OCI-LY1 (cell line): ENCODE data around the gene SNX32.

Source experiments
- H2AFZ ChIP-seq: fragments of 200-600 bp; sonication (generic), shearing (Covaris generic); 2 replicates; pipeline ENCODE4 v1.6.0; 2014; ENCODE audit warnings: antibody characterized with exemption, mild to moderate bottlenecking, low read length
- H3F3A ChIP-seq: fragments of 200-600 bp; sonication (generic), shearing (Covaris generic); 2 replicates; pipeline ENCODE4 v1.6.0; 2014; ENCODE audit warnings: mild to moderate bottlenecking, antibody characterized with exemption, low read length, moderate library complexity; ENCODE audit not compliant: insufficient read depth
- H3K27ac ChIP-seq: fragments of 200-600 bp; sonication (generic); 2 replicates; pipeline ENCODE4 v1.5.1; 2014; ENCODE audit warnings: low read length, mixed run types, mild to moderate bottlenecking, low read depth; ENCODE audit not compliant: poor library complexity, severe bottlenecking
- H3K27me3 ChIP-seq: fragments of 200-600 bp; sonication (generic); 2 replicates; pipeline ENCODE4 v1.6.0; 2014; ENCODE audit warnings: antibody characterized with exemption, mild to moderate bottlenecking, low read length, moderate library complexity; ENCODE audit not compliant: insufficient read depth
- H3K36me3 ChIP-seq: fragments of 200-600 bp; sonication (generic); 2 replicates; pipeline ENCODE4 v1.6.1; 2014; ENCODE audit warnings: mild to moderate bottlenecking, antibody characterized with exemption, low read length, moderate library complexity, mixed read lengths; ENCODE audit not compliant: insufficient read depth
- H3K4me1 ChIP-seq: fragments of 200-600 bp; sonication (generic); 2 replicates; pipeline ENCODE4 v1.5.1; 2014; ENCODE audit warnings: mild to moderate bottlenecking, low read length, moderate library complexity; ENCODE audit not compliant: insufficient read depth, severe bottlenecking
- H3K4me2 ChIP-seq: fragments of 200-600 bp; sonication (generic), shearing (Covaris generic); 2 replicates; pipeline ENCODE4 v1.6.1; 2014; ENCODE audit warnings: low read length
- H3K4me3 ChIP-seq: fragments of 200-600 bp; sonication (generic); 2 replicates; pipeline ENCODE4 v1.5.1; 2014; ENCODE audit warnings: low read length, low read depth, mild to moderate bottlenecking, mixed read lengths; ENCODE audit not compliant: poor library complexity, severe bottlenecking
- H3K79me2 ChIP-seq: fragments of 200-600 bp; shearing (Covaris generic); 2 replicates; pipeline ENCODE4 v1.6.1; 2016; ENCODE audit warnings: mixed run types, low read length, mixed read lengths; ENCODE audit not compliant: insufficient read depth
- H3K9ac ChIP-seq: fragments of 200-600 bp; sonication (generic), shearing (Covaris generic); 2 replicates; pipeline ENCODE4 v1.6.1; 2014; ENCODE audit warnings: mild to moderate bottlenecking, low read length, mixed read lengths
- H3K9me2 ChIP-seq: fragments of 200-600 bp; sonication (generic), shearing (Covaris generic); 2 replicates; pipeline ENCODE4 v1.6.1; 2014; ENCODE audit warnings: low read depth, mild to moderate bottlenecking, low read length, mixed read lengths
- H3K9me3 ChIP-seq: fragments of 200-600 bp; shearing (Covaris generic); 2 replicates; pipeline ENCODE4 v1.6.1; 2014; ENCODE audit warnings: low read length, mixed read lengths
- H4K20me1 ChIP-seq: fragments of 200-600 bp; sonication (generic), shearing (Covaris generic); 2 replicates; pipeline ENCODE4 v1.6.0; 2016; ENCODE audit warnings: mild to moderate bottlenecking, low read length; ENCODE audit not compliant: insufficient read depth
- EZH2 ChIP-seq: fragments of 200-600 bp; sonication (generic), shearing (Covaris generic); IDR thresholded peaks from 2 replicates; pipeline ENCODE4 v1.8.0; 2017; ENCODE audit warnings: borderline replicate concordance, mixed run types, mild to moderate bottlenecking, antibody characterized with exemption, low read length, moderate library complexity, mixed read lengths
- TF ChIP-seq, protein P1 (sequence below): fragments of 200-600 bp; sonication (generic), shearing (Covaris generic); IDR thresholded peaks from 2 replicates; pipeline ENCODE4 v1.5.1; 2017; ENCODE audit warnings: mild to moderate bottlenecking, antibody characterized with exemption, low read length, moderate library complexity, mixed read lengths

SNX32 gene

DNA sequence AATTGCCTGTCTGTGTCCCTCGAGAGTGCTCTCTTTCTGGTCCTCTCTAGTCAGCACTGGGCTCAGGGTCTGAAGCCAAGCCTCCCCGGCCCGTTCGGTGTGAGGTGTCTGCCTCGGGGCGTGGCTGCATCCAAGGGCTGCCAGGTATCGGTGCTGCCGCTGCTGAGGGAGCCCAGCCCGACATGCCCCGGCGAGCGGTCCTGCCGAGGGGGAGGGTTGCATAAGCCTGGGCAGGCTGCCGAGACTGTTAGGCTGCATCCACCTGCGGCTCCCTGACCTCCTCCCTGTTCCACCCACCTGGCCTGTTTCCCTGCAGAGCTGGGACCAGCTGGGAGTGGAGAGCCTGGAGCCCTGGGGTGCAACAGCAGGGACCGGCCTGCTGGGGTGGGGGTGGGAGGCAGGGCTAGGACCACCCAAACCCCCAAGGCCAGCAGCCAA, 40.6 kb upstream of the SNX32 start:
- H4K20me1 ChIP-seq, result no peaks in the 10 kb centered on the region
- H3K27ac ChIP-seq, result no peak overlapping the region
- H3F3A ChIP-seq, result no peaks in the 10 kb centered on the region
- no peak overlapping the region for H3K4me3 ChIP-seq
- no peaks in the 10 kb centered on the region for H3K36me3 ChIP-seq
- TF ChIP-seq, protein P1, sequence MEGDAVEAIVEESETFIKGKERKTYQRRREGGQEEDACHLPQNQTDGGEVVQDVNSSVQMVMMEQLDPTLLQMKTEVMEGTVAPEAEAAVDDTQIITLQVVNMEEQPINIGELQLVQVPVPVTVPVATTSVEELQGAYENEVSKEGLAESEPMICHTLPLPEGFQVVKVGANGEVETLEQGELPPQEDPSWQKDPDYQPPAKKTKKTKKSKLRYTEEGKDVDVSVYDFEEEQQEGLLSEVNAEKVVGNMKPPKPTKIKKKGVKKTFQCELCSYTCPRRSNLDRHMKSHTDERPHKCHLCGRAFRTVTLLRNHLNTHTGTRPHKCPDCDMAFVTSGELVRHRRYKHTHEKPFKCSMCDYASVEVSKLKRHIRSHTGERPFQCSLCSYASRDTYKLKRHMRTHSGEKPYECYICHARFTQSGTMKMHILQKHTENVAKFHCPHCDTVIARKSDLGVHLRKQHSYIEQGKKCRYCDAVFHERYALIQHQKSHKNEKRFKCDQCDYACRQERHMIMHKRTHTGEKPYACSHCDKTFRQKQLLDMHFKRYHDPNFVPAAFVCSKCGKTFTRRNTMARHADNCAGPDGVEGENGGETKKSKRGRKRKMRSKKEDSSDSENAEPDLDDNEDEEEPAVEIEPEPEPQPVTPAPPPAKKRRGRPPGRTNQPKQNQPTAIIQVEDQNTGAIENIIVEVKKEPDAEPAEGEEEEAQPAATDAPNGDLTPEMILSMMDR, result no peak
- no peak for TF ChIP-seq EZH2
- H3K79me2 ChIP-seq, result no peaks in the 10 kb centered on the region
- H3K9me3 ChIP-seq, result no peaks in the 10 kb centered on the region
- H2AFZ ChIP-seq, result no peak overlapping the region
- no peak overlapping the region for H3K9ac ChIP-seq
- no peaks in the 10 kb centered on the region for H3K9me2 ChIP-seq
- peaks cover 13% of the 10 kb centered on the region for H3K4me1 ChIP-seq
- H3K4me2 ChIP-seq, result no peak overlapping the region
- H3K27me3 ChIP-seq, result peaks cover 18% of the 10 kb centered on the region

DNA sequence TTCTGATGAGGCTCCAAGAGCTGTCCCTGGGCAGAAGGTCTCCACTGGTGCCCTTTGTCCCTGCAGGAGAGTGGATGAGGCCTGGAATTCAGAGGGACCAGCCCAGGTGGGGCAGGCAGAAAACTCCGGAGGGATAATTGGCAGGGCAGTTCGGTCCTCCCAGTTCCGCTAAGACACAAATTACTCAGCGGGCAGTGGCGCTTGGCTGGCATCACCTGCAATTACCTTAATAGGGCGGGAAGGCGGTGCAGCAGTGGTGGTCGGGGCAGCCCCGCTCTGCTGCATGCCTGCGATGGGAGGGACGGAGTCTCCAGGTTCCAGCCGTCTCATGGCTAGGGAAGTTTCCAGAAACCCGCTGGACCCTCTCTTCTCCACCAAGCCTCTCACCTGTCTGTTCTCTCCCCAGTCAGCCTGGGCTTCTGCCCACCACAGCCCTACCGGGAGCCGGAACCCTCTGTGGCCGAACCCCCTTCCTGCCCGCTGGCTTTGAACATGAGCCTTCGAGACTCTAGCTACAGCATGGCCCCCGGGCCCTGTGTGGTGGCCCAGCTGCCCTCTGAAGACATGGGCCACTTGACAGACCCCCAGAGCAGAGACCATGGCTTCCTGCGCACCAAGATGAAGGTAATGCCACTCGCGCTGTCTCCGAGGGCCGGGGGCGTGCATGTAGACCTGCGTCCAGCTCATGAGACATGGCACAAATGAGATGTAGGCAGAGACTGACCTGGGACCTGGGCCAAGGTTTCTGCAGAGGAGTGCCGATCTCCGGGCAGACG, 40.0 kb upstream of the SNX32 start:
- no peaks in the 10 kb centered on the region for H3K36me3 ChIP-seq

DNA sequence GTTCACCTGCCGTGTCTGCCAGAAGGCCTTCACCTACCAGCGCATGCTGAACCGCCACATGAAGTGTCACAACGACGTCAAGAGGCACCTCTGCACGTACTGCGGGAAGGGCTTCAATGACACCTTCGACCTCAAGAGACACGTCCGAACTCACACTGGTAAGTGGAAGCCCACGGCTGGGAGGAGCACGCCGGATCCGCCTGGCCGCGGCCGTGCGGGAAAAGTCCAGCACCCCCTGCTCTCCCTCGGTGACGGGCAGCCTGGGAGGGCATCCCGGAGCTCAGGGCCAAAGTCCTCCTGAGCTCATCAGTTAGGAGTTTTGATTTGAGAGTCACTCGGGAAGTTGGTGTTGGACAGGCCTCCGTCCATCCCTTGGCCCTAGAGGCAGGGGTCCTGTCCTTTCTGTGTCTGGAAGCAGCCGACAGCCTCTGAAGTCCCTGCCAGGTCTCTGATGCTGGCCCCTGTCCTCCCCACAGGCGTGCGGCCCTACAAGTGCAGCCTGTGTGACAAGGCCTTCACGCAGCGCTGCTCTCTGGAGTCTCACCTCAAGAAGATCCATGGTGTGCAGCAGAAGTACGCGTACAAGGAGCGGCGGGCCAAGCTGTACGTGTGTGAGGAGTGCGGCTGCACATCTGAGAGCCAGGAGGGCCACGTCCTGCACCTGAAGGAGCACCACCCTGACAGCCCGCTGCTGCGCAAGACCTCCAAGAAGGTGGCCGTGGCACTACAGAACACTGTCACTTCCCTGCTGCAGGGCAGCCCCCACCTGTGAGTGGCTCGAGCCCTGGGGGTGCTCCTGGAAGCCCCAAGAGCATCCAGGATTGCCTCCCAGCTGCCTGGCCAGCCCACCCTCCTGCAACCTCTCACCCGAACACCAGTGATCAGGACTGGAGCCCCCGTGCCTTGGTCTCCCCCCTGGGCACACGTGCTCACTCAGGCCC, 38.9 kb upstream of the SNX32 start:
- TF ChIP-seq, protein P1, result no peak
- TF ChIP-seq EZH2, result no peak
- H3K79me2 ChIP-seq, result no peaks in the 10 kb centered on the region
- no peak overlapping the region for H2AFZ ChIP-seq
- no peaks in the 10 kb centered on the region for H4K20me1 ChIP-seq
- no peaks in the 10 kb centered on the region for H3K9me3 ChIP-seq
- H3K4me3 ChIP-seq, result no peak overlapping the region
- no peaks in the 10 kb centered on the region for H3K9me2 ChIP-seq
- peaks cover 9% of the 10 kb centered on the region for H3K4me1 ChIP-seq
- no peaks in the 10 kb centered on the region for H3K36me3 ChIP-seq
- H3K9ac ChIP-seq, result no peak overlapping the region
- peaks cover 15% of the 10 kb centered on the region for H3K27me3 ChIP-seq
- H3F3A ChIP-seq, result no peaks in the 10 kb centered on the region
- H3K27ac ChIP-seq, result no peak overlapping the region
- H3K4me2 ChIP-seq, result no peak overlapping the region

More for the DNA sequence above, 40.0 kb upstream of the SNX32 start:
- H4K20me1 ChIP-seq, result no peaks in the 10 kb centered on the region
- no peaks in the 10 kb centered on the region for H3F3A ChIP-seq
- TF ChIP-seq, protein P1, result no peak
- TF ChIP-seq EZH2, result no peak
- H3K9ac ChIP-seq, result no peak overlapping the region
- H3K27me3 ChIP-seq, result peaks cover 16% of the 10 kb centered on the region
- no peaks in the 10 kb centered on the region for H3K9me3 ChIP-seq
- peaks cover 9% of the 10 kb centered on the region for H3K4me1 ChIP-seq
- H3K9me2 ChIP-seq, result no peaks in the 10 kb centered on the region
- no peak overlapping the region for H3K4me3 ChIP-seq
- H3K27ac ChIP-seq, result no peak overlapping the region
- H3K4me2 ChIP-seq, result no peak overlapping the region
- no peaks in the 10 kb centered on the region for H3K79me2 ChIP-seq
- no peak overlapping the region for H2AFZ ChIP-seq
